HG03039 (cell line): ENCODE measurements around the gene MSI2.

Experiments
- ATAC-seq: cut with Tn5 transposase; IDR thresholded peaks from one replicate; pipeline ENCODE4 v1.9.1; 2021; ENCODE audit warnings: mild to moderate bottlenecking, moderate library complexity; ENCODE audit not compliant: unreplicated experiment

Gene MSI2

GRCh38 chr17:57425903-57426880 is 169.9 kb downstream of the MSI2 start:
- ATAC-seq = no peak

GRCh38 chr17:57429966-57430365 is 173.6 kb downstream of the MSI2 start:
- no peak for ATAC-seq

GRCh38 chr17:57431415-57431814 is 175.1 kb downstream of the MSI2 start:
- no peak for ATAC-seq

- ATAC-seq = no peak
Observed at GRCh38 chr17:57432507-57433277, 176.4 kb downstream of the MSI2 start.

- ATAC-seq = no peak
Observed at GRCh38 chr17:57433452-57433851, 177.1 kb downstream of the MSI2 start.

GRCh38 chr17:57434361-57434760 is 178.0 kb downstream of the MSI2 start:
- no peak for ATAC-seq

GRCh38 chr17:57436565-57436964 is 180.2 kb downstream of the MSI2 start:
- no peak for ATAC-seq

- ATAC-seq = no peak
Observed at GRCh38 chr17:57438066-57438731, 181.9 kb downstream of the MSI2 start.

- ATAC-seq = no peak
Observed at GRCh38 chr17:57439651-57440050, 183.3 kb downstream of the MSI2 start.

- no peak for ATAC-seq
Observed at GRCh38 chr17:57440522-57441269, 184.4 kb downstream of the MSI2 start.

GRCh38 chr17:57441270-57441600 is 184.9 kb downstream of the MSI2 start:
- ATAC-seq = no peak

- no peak for ATAC-seq
Observed at GRCh38 chr17:57442401-57442823, 186.1 kb downstream of the MSI2 start.

- no peak for ATAC-seq
Observed at GRCh38 chr17:57442914-57443571, 186.7 kb downstream of the MSI2 start.

- ATAC-seq = no peak
Observed at GRCh38 chr17:57443781-57444180, 187.5 kb downstream of the MSI2 start.

- ATAC-seq = no peak
Observed at GRCh38 chr17:57444682-57445450, 188.5 kb downstream of the MSI2 start.

- ATAC-seq = no peak
Observed at GRCh38 chr17:57445772-57446472, 189.6 kb downstream of the MSI2 start.

GRCh38 chr17:57447357-57447989 is 191.2 kb downstream of the MSI2 start:
- no peak for ATAC-seq

GRCh38 chr17:57447990-57448758 is 191.9 kb downstream of the MSI2 start:
- no peak for ATAC-seq
